Measurements from ENCODE around the gene CXCL10. TPM values are rescaled to one million over a fixed set of nuclear protein-coding genes. Genes with fewer than 3 reads are reported as not detected.
A peak's percentile ranks its signal among the peaks of the same experiment; 100 is the strongest.

Gene CXCL10
- total RNA-seq, 1 experiment from 2014 or later, result 0.86 TPM

GRCh38 chr4:75992462-75992861 lies 30.8 kb downstream of the CXCL10 start:
- DNase-seq (ENCODE audit: low read depth), result no peak

- DNase-seq (ENCODE audit: low read depth), result no peak
Measured at GRCh38 chr4:75989846-75990528, 33.3 kb downstream of the CXCL10 start.

- peak; percentile 9 for DNase-seq (ENCODE audit: low read depth)
Measured at GRCh38 chr4:75985116-75985515, 38.2 kb downstream of the CXCL10 start.

- DNase-seq (ENCODE audit: low read depth), result no peak
Measured at GRCh38 chr4:75980576-75980975, 42.7 kb downstream of the CXCL10 start.

GRCh38 chr4:75976177-75976576 lies 47.1 kb downstream of the CXCL10 start:
- DNase-seq (ENCODE audit: low read depth), result no peak

GRCh38 chr4:75973766-75974165 lies 49.5 kb downstream of the CXCL10 start:
- no peak for DNase-seq (ENCODE audit: low read depth)

Other genes with a start within 250 kb of the CXCL10 start
- gene PPEF2, start 121.0 kb downstream of the CXCL10 start, total RNA-seq (2014; rRNA removed; shearing (Covaris generic)), result not detected in 2 replicates
- 1.5 and 3.3 TPM in 2 replicates for gene NAAA, start 82.5 kb downstream of the CXCL10 start, total RNA-seq (2014; rRNA removed; shearing (Covaris generic))
- gene SDAD1, start 32.6 kb downstream of the CXCL10 start, total RNA-seq (2014; rRNA removed; shearing (Covaris generic)), result 31.9 and 35.7 TPM in 2 replicates
- not detected in 2 replicates for gene CXCL9, start 16.0 kb downstream of the CXCL10 start, total RNA-seq (2014; rRNA removed; shearing (Covaris generic))
- gene CXCL11, start 12.6 kb upstream of the CXCL10 start, total RNA-seq (2014; rRNA removed; shearing (Covaris generic)), result 3.7 and 9.8 TPM in 2 replicates
- not detected in 2 replicates for gene ART3, start 51.2 kb upstream of the CXCL10 start, total RNA-seq (2014; rRNA removed; shearing (Covaris generic))
- 31.8 and 40.7 TPM in 2 replicates for gene NUP54, start 124.9 kb upstream of the CXCL10 start, total RNA-seq (2014; rRNA removed; shearing (Covaris generic))
- gene SCARB2, start 190.3 kb upstream of the CXCL10 start, total RNA-seq (2014; rRNA removed; shearing (Covaris generic)), result 22.7 and 25.7 TPM in 2 replicates
- 0.11 and 2.8 TPM in 2 replicates for gene FAM47E, start 228.2 kb upstream of the CXCL10 start, total RNA-seq (2014; rRNA removed; shearing (Covaris generic))